ENCODE results near the gene RNF123. TPM values are rescaled to one million over a fixed set of nuclear protein-coding genes. Genes with fewer than 3 reads are reported as not detected.

RNF123 gene
- total RNA-seq, 1 experiment from 2014 or later = 40.6 TPM

DNA sequence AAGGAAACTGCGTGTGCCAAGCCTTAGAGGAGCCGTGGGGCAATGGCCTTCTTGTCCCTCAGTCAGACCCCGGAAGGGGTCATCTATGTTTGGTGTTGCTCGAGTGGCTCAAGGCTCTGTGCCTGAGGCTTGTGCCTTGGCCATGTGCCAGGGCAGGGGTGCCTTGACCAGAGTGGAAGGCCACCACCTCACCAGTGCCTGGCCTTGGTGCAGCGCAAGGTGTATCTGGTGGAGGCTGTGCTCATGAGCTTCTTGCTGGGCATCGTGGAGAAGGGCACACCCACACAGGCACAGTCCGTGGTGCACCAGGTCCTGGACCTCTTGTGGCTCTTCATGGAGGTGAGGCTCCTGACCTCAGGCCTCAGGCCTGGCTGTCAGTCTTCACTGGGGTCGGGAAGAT is 10.7 kb downstream of the RNF123 start:
- Histone ChIP-seq H3K79me2 (ENCODE audit: insufficient read depth, low read length) (no peaks in the 10 kb centered on the region), H3K4me1 (ENCODE audit: insufficient read depth, low read length) (no peaks in the 10 kb centered on the region), H3K27ac (ENCODE audit: insufficient read length, low read depth, low read length) (no peak overlapping the region), H4K91ac (ENCODE audit: insufficient read length, low read depth, low read length) (no peak overlapping the region), H3K14ac (ENCODE audit: insufficient read depth, low read length) (no peak overlapping the region), H3K9me3 (ENCODE audit: control insufficient read depth, low read depth, low read length) (no peaks in the 10 kb centered on the region), H2BK15ac (ENCODE audit: low read depth, low read length) (no peak overlapping the region), H3K4ac (ENCODE audit: low read depth, low read length) (no peak overlapping the region), H3K9ac (ENCODE audit: extremely low read depth, insufficient read length, low read length) (no peak overlapping the region), H2BK120ac (ENCODE audit: low read depth, low read length, poor library complexity, severe bottlenecking) (no peak overlapping the region), H4K5ac (ENCODE audit: insufficient read length, low read depth, low read length) (no peak overlapping the region), H3K23me2 (ENCODE audit: insufficient read length, low read depth, low read length, poor library complexity, severe bottlenecking) (no peaks in the 10 kb centered on the region), H2AK5ac (ENCODE audit: insufficient read length, low read length) (no peak overlapping the region), H4K20me1 (ENCODE audit: control insufficient read depth, insufficient read depth, insufficient read length) (no peaks in the 10 kb centered on the region), H2AFZ (ENCODE audit: low read length) (no peak overlapping the region), H2BK5ac (ENCODE audit: insufficient read length, low read length) (no peak overlapping the region), H2BK20ac (ENCODE audit: low read depth, low read length, poor library complexity, severe bottlenecking) (no peak overlapping the region), H3K79me1 (ENCODE audit: insufficient read depth, low read depth, low read length, poor library complexity, severe bottlenecking) (no peaks in the 10 kb centered on the region), H3K23ac (ENCODE audit: insufficient read length, low read depth, low read length) (no peak overlapping the region), H3K18ac (ENCODE audit: insufficient read length, low read depth, low read length) (no peak overlapping the region), H3T11ph (ENCODE audit: low read length) (no peak overlapping the region), H3K27me3 (ENCODE audit: insufficient read depth, low read length) (no peaks in the 10 kb centered on the region), H4K8ac (replicated peaks; ENCODE audit: insufficient read length, low read depth, low read length) (no peak overlapping the region), H3K4me2 (ENCODE audit: insufficient read depth, insufficient read length, low read length) (no peak overlapping the region), H3K56ac (ENCODE audit: insufficient read length, low read depth, low read length) (no peak overlapping the region), H2BK12ac (ENCODE audit: insufficient read length, low read depth, low read length) (no peak overlapping the region)
- Mint-ChIP-seq H3K27me3 (ENCODE audit: low read depth) (no peaks in the 10 kb centered on the region), H3K4me1 (peaks cover 11 to 21% of the 10 kb centered on the region in 2 experiments), H3K36me3 (ENCODE audit: insufficient read depth in 1 of 3, low read depth in 3 of 3) (peaks cover 6 to 13% (median 9%) of the 10 kb centered on the region in 3 experiments; a peak in 6 of 7 replicates), H3K9me3 (no peaks in the 10 kb centered on the region), H3K27ac (peak overlapping the region in 1 of 3 experiments; percentile 44; a peak in 2 of 7 replicates), H3K4me3 (no peak overlapping the region)
- WGBS (ENCODE audit: extremely low coverage, insufficient read length, low lambda C conversion rate) = no CpG with 5 or more reads among the region's 8 CpGs
- DNase-seq = no peak
- TF ChIP-seq, protein P1, sequence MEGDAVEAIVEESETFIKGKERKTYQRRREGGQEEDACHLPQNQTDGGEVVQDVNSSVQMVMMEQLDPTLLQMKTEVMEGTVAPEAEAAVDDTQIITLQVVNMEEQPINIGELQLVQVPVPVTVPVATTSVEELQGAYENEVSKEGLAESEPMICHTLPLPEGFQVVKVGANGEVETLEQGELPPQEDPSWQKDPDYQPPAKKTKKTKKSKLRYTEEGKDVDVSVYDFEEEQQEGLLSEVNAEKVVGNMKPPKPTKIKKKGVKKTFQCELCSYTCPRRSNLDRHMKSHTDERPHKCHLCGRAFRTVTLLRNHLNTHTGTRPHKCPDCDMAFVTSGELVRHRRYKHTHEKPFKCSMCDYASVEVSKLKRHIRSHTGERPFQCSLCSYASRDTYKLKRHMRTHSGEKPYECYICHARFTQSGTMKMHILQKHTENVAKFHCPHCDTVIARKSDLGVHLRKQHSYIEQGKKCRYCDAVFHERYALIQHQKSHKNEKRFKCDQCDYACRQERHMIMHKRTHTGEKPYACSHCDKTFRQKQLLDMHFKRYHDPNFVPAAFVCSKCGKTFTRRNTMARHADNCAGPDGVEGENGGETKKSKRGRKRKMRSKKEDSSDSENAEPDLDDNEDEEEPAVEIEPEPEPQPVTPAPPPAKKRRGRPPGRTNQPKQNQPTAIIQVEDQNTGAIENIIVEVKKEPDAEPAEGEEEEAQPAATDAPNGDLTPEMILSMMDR (conservative IDR thresholded peaks at IDR 0.05) = no peak

Measured in H9 (cell line).